ENCODE results near the gene MRPS26. TPM values are rescaled to one million over a fixed set of nuclear protein-coding genes. Genes with fewer than 3 reads are reported as not detected.

MRPS26 gene
- total RNA-seq, 1 experiment from 2014 or later, result 84.3 TPM

- Histone ChIP-seq H3K27me3 (ENCODE audit: insufficient read depth, low read length) (no peaks in the 10 kb centered on the region), H3K4me3 (replicated peaks in 1 of 2; ENCODE audit: low read depth in 1 of 2, low read length in 2 of 2) (no peak overlapping the region), H3K4me1 (ENCODE audit: control insufficient read depth in 1 of 2, insufficient read depth in 2 of 2, low read length in 2 of 2) (peaks cover 7 to 15% of the 10 kb centered on the region in 2 experiments; a peak in 2 of 4 replicates), H3K79me2 (ENCODE audit: insufficient read depth, low read length) (no peaks in the 10 kb centered on the region), H3K9ac (ENCODE audit: low read length) (no peak overlapping the region), H3K4me2 (ENCODE audit: low read length) (no peak overlapping the region), H2AFZ (ENCODE audit: low read depth, low read length, poor library complexity, severe bottlenecking) (no peak overlapping the region), H3K27ac (ENCODE audit: low read depth, low read length) (no peak overlapping the region), H3K36me3 (ENCODE audit: control insufficient read depth in 1 of 2, insufficient read depth in 2 of 2, low read length in 2 of 2) (no peaks in the 10 kb centered on the region), H3K9me2 (ENCODE audit: insufficient read depth) (no peaks in the 10 kb centered on the region), H4K20me1 (ENCODE audit: insufficient read depth) (no peaks in the 10 kb centered on the region), H3K9me3 (ENCODE audit: control insufficient read depth in 1 of 2, insufficient read depth in 1 of 2, low read depth in 1 of 2, low read length in 2 of 2) (no peaks in the 10 kb centered on the region)
- intact Hi-C loops (cut with micrococcal nuclease), result no loop called here
- TF ChIP-seq EGR1 (IDR thresholded peaks at IDR 0.05; ENCODE audit: low read depth) (no peak), CTCF (IDR thresholded peaks at IDR 0.05 in 2 of 3, conservative IDR thresholded peaks at IDR 0.05 in 1 of 3; ENCODE audit: borderline replicate concordance in 1 of 3, insufficient read depth in 1 of 3, low read depth in 2 of 3, low read length in 2 of 3) (peak; percentile 30 to 50 (median 41); a peak in 5 of 6 replicates), EZH2 (IDR thresholded peaks at IDR 0.05) (no peak), FOSL1 (IDR thresholded peaks at IDR 0.05; ENCODE audit: low read depth) (no peak), REST (IDR thresholded peaks at IDR 0.05; ENCODE audit: low read depth) (peak; percentile 57), EZH2phosphoT487 (IDR thresholded peaks at IDR 0.05; ENCODE audit: borderline replicate concordance) (no peak), TCF7L2 (IDR thresholded peaks at IDR 0.05; ENCODE audit: borderline replicate concordance, extremely low read depth, insufficient read depth, insufficient read length) (no peak), RAD21 (IDR thresholded peaks at IDR 0.05; ENCODE audit: low read depth) (peak; percentile 48; the same call in 1 of the 2 replicates)
- ChIA-PET RAD21 (ENCODE audit: low non-redundant PET in 1 of 2, low total read pairs in 2 of 2, uncharacterized antibody in 2 of 2, unreplicated experiment in 2 of 2) (no interaction called here), CTCF (interaction anchor here (0.7 to 1.7 kb wide), 5 partner anchors 8 to 247 kb away, joined by 3 to 12 read pairs (median 6); no protein-coding TSS in a partner anchor), POLR2A (no interaction called here)
- BruUV-seq (replicated peaks), result no TSS peak
- DNase-seq (ENCODE audit: low read depth, low spot score) (no peak), ATAC-seq (peak; percentile 81)
These were observed 23.4 kb downstream of the MRPS26 start for GRCh38 chr20:3068986-3069900.

All from HCT116 (cell line).